ENCODE data around the gene ANKRD13A. TPM values are rescaled to one million over a fixed set of nuclear protein-coding genes. Genes with fewer than 3 reads are reported as not detected.

The ANKRD13A gene
- total and polyA plus RNA-seq, 2 experiments from 2014 or later, result 5.7 to 25.6 TPM

- no peak for TF ChIP-seq ZNF462 (CRISPR knock-in tag; IDR thresholded peaks at IDR 0.05)
- TF ChIP-seq ZNF114 (CRISPR knock-in tag; IDR thresholded peaks at IDR 0.05), result no peak
Observed at GRCh38 chr12:110001596-110001995, 2.4 kb downstream of the ANKRD13A start (continued).

- no peaks in the 10 kb centered on the region; the same call in 1 of the 2 replicates for H4K20me1 ChIP-seq (replicated peaks; ENCODE audit: insufficient read depth)
- H3K36me3 ChIP-seq (ENCODE audit: insufficient read depth), result no peaks in the 10 kb centered on the region
- Mint-ChIP-seq H3K9me3 (no peaks in the 10 kb centered on the region), H3K4me3 (no peak overlapping the region), H3K27ac (no peak overlapping the region), H3K36me3 (ENCODE audit: low read depth) (no peaks in the 10 kb centered on the region; the same call in 2 of the 3 replicates), H3K4me1 (peaks cover 3% of the 10 kb centered on the region), H3K27me3 (ENCODE audit: insufficient read depth, low read depth, poor library complexity) (peaks cover 16% of the 10 kb centered on the region)
- peaks cover 19% of the 10 kb centered on the region for H3K27me3 ChIP-seq (ENCODE audit: insufficient read depth)
- 0 out of 2 replicates have a peak, but pooled peaks cover under 1% of the 10 kb centered on the region for H3F3A ChIP-seq (replicated peaks; ENCODE audit: low read depth)
- H3K4me1 ChIP-seq (ENCODE audit: insufficient read depth), result peaks cover 11% of the 10 kb centered on the region; the same call in 1 of the 2 replicates
- no peak for DNase-seq (ENCODE audit: low spot score)
- no peaks in the 10 kb centered on the region for H3K9me2 ChIP-seq (ENCODE audit: insufficient read depth)
- H3K79me2 ChIP-seq (replicated peaks; ENCODE audit: insufficient read depth), result no peaks in the 10 kb centered on the region; the same call in 1 of the 2 replicates
- no peak for ATAC-seq
- H3K4me3 ChIP-seq, result no peak overlapping the region
- H2AFZ ChIP-seq, result no peak overlapping the region
- no peak overlapping the region for H3K27ac ChIP-seq (ENCODE audit: low read depth)
- H3K4me2 ChIP-seq, result no peak overlapping the region
- no peak for TF ChIP-seq ZNF331 (CRISPR knock-in tag; IDR thresholded peaks at IDR 0.05; ENCODE audit: low read depth)
- no peak for TF ChIP-seq ZNF114 (CRISPR knock-in tag; IDR thresholded peaks at IDR 0.05)
- no peak for TF ChIP-seq CREB1 (CRISPR knock-in tag; IDR thresholded peaks at IDR 0.05; ENCODE audit: low read depth)
- no peak for TF ChIP-seq ZNF462 (CRISPR knock-in tag; IDR thresholded peaks at IDR 0.05)
- TF ChIP-seq JUNB (IDR thresholded peaks at IDR 0.05; ENCODE audit: unreplicated experiment), result no peak
- TF ChIP-seq EZH2 (IDR thresholded peaks at IDR 0.05; ENCODE audit: low read depth, unreplicated experiment), result no peak
- no peak for TF ChIP-seq NANOG (IDR thresholded peaks at IDR 0.05; ENCODE audit: borderline replicate concordance)
- TF ChIP-seq EZH2phosphoT487 (IDR thresholded peaks at IDR 0.05; ENCODE audit: unreplicated experiment), result no peak
Observed at GRCh38 chr12:110002676-110003515, 3.7 kb downstream of the ANKRD13A start.

Data from GM23338 (cell line).